Adrenal gland (tissue), 12 donors: ENCODE data around the gene DCANP1. TPM values are rescaled to one million over a fixed set of nuclear protein-coding genes. Genes with fewer than 3 reads are reported as not detected.
A peak's percentile ranks its signal among the peaks of the same experiment; 100 is the strongest.

Experiments
- DNase-seq, 7 donors: peaks; one replicate each; pipeline ENCODE4 v3.0.0-alpha.2; 2019 to 2020
- H3K27ac ChIP-seq, 5 donors: fragments of 200-600 bp; sonication (generic) in 4 of 5; 1 replicate in 3 of 5; 2 replicates in 2 of 5; pipeline versions ENCODE4 v1.5.1 to v1.8.0; 2016 to 2020; ENCODE audit warnings: mild to moderate bottlenecking in 1 of 5
- H3K27me3 ChIP-seq: fragments of 200-600 bp; 2 replicates; pipeline ENCODE4 v1.8.0; 2021
- H3K36me3 ChIP-seq, 2 donors: fragments of 200-600 bp; replicated peaks in 1 of 2; 1 replicate in 1 of 2; 2 replicates in 1 of 2; pipeline versions ENCODE4 v1.5.1 to v1.8.0; 2018 to 2022
- H3K4me1 ChIP-seq, 2 donors: fragments of 200-600 bp; replicated peaks in 1 of 2; 1 replicate in 1 of 2; 2 replicates in 1 of 2; pipeline versions ENCODE4 v1.5.1 to v1.8.0; 2018 to 2021
- H3K4me3 ChIP-seq, 4 donors: fragments of 200-600 bp; sonication (generic) in 3 of 4; one replicate each; pipeline ENCODE4 v1.5.1; 2016 to 2018
- H3K9me3 ChIP-seq, 3 donors: fragments of 200-600 bp; sonication (generic) in 1 of 3; replicated peaks in 1 of 3; 1 replicate in 2 of 3; 2 replicates in 1 of 3; pipeline versions ENCODE4 v1.5.1 to v1.8.0; 2016 to 2021
- CTCF ChIP-seq, 6 experiments: fragments of 450-650 bp in 4 of 6; fragments of 200-600 bp in 2 of 6; sonication (generic) in 1 of 6; IDR thresholded peaks; 1 replicate in 5 of 6; 2 replicates in 1 of 6; pipeline versions ENCODE4 v1.5.1 to v1.8.0; 2016 to 2021; ENCODE audit warnings: antibody characterized with exemption in 6 of 6, mild to moderate bottlenecking in 2 of 6, moderate library complexity in 1 of 6
- POLR2A ChIP-seq, 2 donors: fragments of 450-650 bp; IDR thresholded peaks; one replicate each; pipeline ENCODE4 v1.6.1; 2017; ENCODE audit warnings: antibody characterized with exemption in 2 of 2, mild to moderate bottlenecking in 2 of 2, moderate library complexity in 1 of 2
- WGBS, 4 donors: extraction: QIAGEN DNeasy Blood & Tissue Kit in 2 of 4; methylation state at CpG; one replicate each; pipeline versions ENCODE4 v1.1.5 to v1.1.7; 2013 to 2017; 5-methylcytosine and 5-hydroxymethylcytosine counted together
- intact Hi-C, 2 donors: fragments of 100-400 bp; cut with DNase I; formaldehyde crosslinking; loops; one replicate each; pipeline versions ENCODE4 v1.14.1 to v1.15.0; 2022 to 2023
- polyA plus RNA-seq, 3 donors: library from polyadenylated mRNA; stranded (reverse); fragments of 200-250 nt in 2 of 3; fragments of 350-450 nt in 1 of 3; fragmentation: Illumina TruSeq in 1 of 3; extraction: RNeasy Lipid Tissue Mini Kit (QIAGEN cat#74804) in 1 of 3; gene quantifications; one replicate each; pipeline ENCODE4 v1.2.3, GENCODE V29; 2013 to 2014
- total RNA-seq, 9 donors: library from RNA; depleted of rRNA in 4 of 9; stranded (reverse); fragments of >200 nt in 4 of 9; fragments of 120-200 nt in 1 of 9; fragmentation: NEBNext Ultra II Directional in 1 of 9; extraction: Animal tissue kit (Norgen Biotek cat#: 25700) in 1 of 9; gene quantifications; one replicate each; pipeline versions ENCODE4 v1.1.0 to v1.2.4, GENCODE V29; 2013 to 2023
- donor health status: healthy with polysubstance abuse.
- donor health status: Bipolar disorder and iron deficiency.
- donor health status: DM: yes; HTN: yes; CAD: no.
- donor health status: DM: no; HTN: no; CAD: no.
- donor health status: DM: no; HTN: no; CAD: no.
- donor health status: DM: yes; HTN: yes; CAD: no.

DCANP1 gene
- total and polyA plus RNA-seq, 12 donors, result 0.08 TPM; not detected in 11

- Histone ChIP-seq H3K27ac (no peak overlapping the region), H3K4me3 (no peak overlapping the region), H3K4me1 (peaks cover 0 to 10% of the 10 kb centered on the region in 2 donors), H3K27me3 (peaks cover 28% of the 10 kb centered on the region), H3K36me3 (no peaks in the 10 kb centered on the region), H3K9me3 (no peaks in the 10 kb centered on the region)
- intact Hi-C loops, result no loop called here
- 74 to 84% (median 78%) methylated on average over 10 to 13 of the region's 13 CpGs for WGBS, 4 donors
- no peak for DNase-seq
- TF ChIP-seq CTCF (IDR thresholded peaks at IDR 0.05), result no peak
Observed at GRCh38 chr5:135486131-135487036, 39.2 kb upstream of the DCANP1 start.

GRCh38 chr5:135484674-135485086 lies 37.5 kb upstream of the DCANP1 start:
- peaks cover 0 to 10% of the 10 kb centered on the region in 2 donors for H3K4me1 ChIP-seq
- no peak overlapping the region for H3K27ac ChIP-seq
- no peak for TF ChIP-seq CTCF (IDR thresholded peaks at IDR 0.05)
- no peak for TF ChIP-seq POLR2A (IDR thresholded peaks at IDR 0.05)
- H3K4me3 ChIP-seq, result no peak overlapping the region
- peaks cover 11% of the 10 kb centered on the region for H3K27me3 ChIP-seq
- intact Hi-C loops, result no loop called here
- DNase-seq, result no peak
- H3K36me3 ChIP-seq, result no peaks in the 10 kb centered on the region
- no peaks in the 10 kb centered on the region for H3K9me3 ChIP-seq
- WGBS, 4 donors, result 80 to 83% (median 81%) methylated on average over 4 to 5 of the region's 5 CpGs

GRCh38 chr5:135483254-135483653 lies 36.1 kb upstream of the DCANP1 start:
- WGBS, 4 donors, result 89 to 96% (median 92%) methylated on average over 1 of the region's 1 CpG
- Histone ChIP-seq H3K9me3 (no peaks in the 10 kb centered on the region), H3K27me3 (no peaks in the 10 kb centered on the region), H3K4me3 (no peak overlapping the region), H3K4me1 (no peaks in the 10 kb centered on the region), H3K27ac (no peak overlapping the region), H3K36me3 (no peaks in the 10 kb centered on the region)
- no peak for TF ChIP-seq CTCF (IDR thresholded peaks at IDR 0.05)
- DNase-seq, result no peak
- intact Hi-C loops, result no loop called here

GRCh38 chr5:135482381-135482933 lies 35.3 kb upstream of the DCANP1 start:
- peak in 6 of 7 donors; percentile 61 to 88 (median 68) for DNase-seq
- Histone ChIP-seq H3K4me3 (no peak overlapping the region), H3K27ac (no peak overlapping the region), H3K9me3 (no peaks in the 10 kb centered on the region), H3K36me3 (no peaks in the 10 kb centered on the region), H3K4me1 (no peaks in the 10 kb centered on the region), H3K27me3 (peaks cover 7% of the 10 kb centered on the region)
- intact Hi-C loops, result no loop called here
- WGBS, 4 donors, result 45 to 56% (median 52%) methylated on average over 9 of the region's 9 CpGs
- TF ChIP-seq CTCF (IDR thresholded peaks at IDR 0.05) (no peak), POLR2A (IDR thresholded peaks at IDR 0.05) (no peak)
